ENCODE results near the gene STAC.
A peak's percentile ranks its signal among the peaks of the same experiment; 100 is the strongest.
"Not testable (repeated sequence)": the region's sequence is repeated elsewhere in the genome, so short reads cannot be mapped to it uniquely, and the experiment has no call there.

STAC gene

DNA sequence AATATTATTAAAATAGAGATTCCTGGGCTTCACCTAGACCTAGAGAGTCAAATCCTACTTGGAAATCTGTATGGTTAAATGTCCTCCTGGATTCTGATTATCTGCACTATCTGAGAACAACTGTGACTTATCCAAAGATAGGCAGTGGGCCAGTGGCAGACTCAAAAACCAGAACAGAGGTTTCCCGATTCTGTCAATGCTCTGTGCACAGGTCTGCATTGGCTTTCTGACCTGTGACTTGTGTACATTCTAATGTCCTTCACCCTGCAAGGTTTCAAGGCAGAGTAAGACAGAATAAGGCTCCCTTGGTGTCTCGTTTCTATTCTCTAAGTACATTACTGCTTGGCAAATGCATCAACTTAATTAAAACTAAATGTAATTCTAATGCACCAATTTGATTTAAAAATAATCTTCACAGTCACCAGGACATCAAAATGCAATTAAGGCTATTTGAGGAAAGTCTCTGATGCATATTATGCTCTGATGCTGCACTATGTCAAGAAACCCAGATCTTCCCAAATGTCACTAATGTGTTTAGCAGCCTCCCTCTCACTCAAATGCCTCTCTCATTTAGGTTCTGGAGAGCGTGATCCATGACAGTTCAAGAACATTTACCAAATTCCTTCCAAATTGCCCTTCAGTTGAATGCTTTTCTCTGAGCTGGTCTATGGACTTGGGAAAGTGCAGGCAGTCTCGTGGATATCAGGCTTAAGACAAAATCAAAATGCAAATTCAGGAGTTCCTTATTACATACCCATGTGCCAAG, 140.1 kb downstream of the STAC start:
- DNase-seq = no peak

DNA sequence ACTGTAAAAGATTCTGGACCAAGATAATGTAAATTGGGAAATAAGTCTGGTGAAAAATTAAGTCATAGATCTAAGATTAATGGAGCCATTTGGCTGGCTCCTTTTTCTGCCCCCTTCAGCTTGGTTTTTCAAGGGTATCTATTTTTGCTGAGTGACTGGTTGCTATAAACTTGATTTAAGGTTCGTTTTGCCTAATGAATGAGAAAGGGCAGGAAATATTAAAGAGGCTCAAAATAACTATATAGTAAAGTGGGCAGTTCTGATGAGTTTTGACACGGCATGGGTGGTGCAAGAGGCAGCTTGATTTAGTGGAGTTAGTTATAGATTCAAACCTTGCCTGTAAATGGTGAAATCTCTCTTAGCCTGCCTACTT, 140.7 kb downstream of the STAC start:
- DNase-seq = no peak

DNA sequence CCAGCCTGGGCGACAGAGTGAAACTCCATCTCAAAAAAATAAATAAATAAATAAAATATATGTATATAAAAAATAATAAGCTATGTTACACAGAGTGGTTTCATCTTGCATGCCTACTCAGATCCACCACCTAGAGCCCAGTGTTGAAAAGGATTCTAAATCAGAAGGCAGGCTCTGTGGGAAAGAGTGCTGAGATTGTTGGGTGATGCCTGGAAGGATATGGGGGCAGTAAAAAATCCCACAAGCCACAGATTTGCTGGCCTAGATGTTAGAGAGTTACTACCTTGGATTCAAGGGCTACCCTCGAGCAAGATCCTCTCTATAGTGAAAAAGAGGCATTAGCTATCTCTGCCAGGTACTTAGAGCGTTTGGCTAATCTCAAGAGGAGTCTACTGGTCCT, 144.3 kb downstream of the STAC start:
- DNase-seq = no peak

DNA sequence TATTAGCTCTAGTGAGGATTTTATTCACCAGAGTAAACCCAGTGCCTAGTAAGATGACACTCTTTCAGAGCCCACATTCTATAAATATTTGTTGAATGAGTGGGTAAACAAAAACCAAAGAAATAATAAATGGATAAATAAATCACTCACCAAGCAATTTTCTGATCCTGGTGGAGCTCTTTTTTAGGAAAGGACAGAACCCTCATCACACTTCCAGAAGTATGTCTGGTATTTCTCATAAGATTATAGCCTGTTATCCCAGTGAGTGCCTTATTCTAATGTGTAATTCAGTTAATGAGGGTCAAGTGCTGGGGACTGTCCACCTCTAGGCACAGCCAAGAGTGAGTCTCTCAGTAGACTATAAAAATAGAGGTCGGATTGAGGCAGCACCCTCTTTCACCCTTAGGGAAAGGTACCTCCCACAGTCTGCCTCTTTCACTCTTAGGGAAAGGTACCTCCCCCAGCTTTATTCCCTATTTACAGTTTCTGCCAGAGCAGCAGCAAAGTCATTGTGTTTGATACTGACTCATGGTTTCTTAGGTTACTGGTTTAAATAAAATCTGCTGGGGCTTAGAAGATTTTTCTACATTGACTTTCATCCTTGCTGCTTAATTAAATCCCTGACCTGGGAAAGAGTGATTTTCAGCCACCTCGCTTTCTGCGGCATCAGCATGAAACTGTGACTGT, 145.0 kb downstream of the STAC start:
- no peak for DNase-seq

DNA sequence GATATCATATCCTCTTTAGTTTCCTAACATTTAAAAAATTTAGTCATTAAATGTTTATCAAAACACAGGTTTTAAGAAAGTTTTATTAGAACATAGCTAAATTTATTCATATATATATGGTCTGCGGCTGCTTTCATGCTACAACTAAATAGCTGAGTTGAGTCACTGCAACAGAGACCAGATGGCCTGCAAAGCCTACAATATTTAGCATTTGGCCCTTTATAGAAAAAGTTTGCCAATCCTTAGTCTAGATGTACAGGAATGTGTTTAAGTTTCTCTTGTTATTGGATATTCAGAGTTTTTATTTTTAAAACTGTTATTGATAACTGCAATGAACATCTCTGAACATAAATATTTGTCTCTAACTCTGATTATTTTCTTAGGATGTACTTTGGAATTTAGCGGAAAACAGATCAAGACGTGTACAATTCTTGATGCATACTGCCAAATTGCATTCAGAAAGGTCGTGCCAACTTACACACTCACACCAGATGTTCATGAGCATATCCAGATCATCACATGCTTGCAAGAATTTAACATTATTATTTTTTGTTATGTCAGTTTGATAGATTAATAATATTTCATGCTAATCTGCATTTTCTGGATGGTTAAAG, 157.9 kb downstream of the STAC start:
- no peak for DNase-seq

DNA sequence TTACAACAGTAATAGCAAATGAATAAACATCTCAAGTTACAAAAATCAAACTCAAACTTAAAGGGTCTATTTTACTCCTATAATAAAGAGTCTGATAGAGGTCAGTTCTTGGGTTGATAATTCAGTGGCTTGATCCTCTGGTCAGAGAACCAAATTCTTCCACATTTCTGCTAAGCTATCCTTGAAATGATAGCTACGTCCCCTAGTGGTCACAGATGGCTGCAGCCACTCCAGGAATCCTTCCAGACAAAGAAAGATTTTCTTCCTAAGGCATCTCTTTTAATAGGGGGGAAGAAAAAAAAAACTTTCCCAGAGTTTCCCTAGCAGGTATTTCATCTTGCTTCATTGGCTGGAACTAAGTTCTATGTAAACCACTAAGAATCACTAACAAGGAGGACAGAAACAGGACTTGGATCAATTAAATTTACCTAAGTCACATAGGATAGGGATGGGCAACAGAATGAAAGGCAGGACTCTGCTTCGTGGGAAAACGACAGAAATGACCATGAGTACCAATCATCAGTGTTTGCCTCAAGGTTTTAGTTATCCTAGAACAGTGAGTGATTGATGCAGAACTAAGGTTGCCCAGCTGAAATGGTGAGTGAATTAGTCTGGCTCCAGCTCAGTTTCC, 160.7 kb downstream of the STAC start:
- no peak for DNase-seq

DNA sequence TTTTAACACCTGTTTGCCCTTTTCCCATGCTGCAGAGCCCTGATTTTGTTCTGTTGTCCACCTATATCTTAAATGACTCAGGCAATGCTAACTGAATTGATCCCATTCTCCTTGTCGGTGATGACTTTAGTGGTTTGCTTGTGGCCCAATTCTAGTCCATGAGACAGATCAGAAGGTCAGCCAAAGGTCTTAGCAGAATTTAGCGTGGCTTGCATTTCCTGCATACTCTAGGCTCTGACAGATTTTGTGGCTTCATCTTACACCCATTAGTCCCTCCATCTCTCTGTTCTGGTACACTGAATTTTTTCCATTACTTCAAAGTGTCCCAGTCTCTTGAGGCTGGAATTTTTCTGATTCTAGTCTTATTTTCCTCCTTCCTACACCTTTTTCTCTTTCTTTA, 161.9 kb downstream of the STAC start:
- DNase-seq = no peak

DNA sequence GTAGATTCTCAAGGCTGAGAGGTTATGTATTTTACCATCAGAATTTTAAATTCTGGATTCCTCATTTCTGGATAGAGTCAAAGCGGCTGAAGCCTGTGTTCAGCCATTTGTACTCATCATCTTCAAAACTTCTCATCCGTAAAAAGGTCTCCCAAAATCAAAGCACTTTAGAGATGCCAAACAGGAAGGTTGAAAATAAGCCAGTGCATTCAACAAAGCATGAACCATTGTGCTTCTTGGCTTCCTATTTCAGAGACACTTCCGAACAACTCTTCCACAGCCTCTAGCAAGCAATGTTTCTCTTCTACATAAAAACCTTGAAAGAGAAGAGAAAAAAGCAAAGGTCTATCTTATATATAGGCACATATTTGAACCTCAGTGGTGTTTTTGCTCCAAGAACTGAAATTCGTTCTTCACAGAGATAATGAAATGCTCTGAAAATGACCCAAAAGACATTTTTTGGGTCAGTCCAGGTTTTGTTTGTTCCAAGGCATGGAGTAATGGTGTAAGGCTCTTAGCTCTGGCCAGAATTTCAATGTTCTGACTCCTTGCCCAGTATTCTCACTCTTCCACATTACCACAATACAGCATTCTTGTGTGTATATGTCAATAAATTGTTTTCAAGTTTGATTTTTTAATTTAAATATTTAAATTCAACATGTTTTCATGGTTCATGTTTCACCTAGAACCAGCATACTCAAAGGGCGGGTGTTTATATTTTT, 163.1 kb downstream of the STAC start:
- no peak for DNase-seq

DNA sequence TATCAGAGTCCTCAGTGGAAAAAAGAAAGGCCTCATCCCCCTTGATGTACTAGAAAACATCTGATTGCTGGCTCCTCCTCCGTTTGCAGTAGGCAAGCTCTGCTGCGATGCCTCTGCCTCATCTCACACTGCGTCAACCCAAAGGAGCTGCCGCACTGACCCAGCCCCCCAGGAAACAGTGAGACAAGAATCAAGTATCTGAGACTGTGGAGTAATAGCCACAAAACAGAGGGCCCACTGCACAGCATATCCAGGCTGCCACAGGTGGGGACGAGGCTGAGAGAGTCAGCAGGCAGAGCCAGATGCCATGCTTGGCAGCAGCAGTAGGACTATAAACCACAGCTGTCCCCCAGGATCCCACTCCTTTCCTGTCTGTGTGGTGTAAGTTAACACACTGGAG, 165.9 kb downstream of the STAC start:
- peak; percentile 67 for DNase-seq

DNA sequence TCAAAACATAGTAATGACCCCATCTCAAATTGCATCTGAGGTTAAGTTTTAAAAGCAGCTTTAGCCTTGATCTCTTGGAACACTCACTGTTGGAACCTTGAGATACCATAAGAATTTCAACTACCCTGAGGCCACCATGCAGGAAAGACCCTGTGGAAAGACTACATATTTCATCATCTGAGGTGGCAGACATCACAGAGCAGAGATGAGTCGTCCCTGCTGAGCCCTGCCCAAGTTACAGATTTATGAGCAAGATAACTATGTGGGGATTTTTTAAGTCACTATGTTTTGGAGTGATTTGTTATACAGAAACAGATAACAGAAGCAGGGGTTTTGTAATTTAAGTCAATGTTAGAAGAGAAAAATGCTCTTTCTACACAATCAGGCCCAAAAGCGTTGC, 168.4 kb downstream of the STAC start:
- no peak for DNase-seq

DNA sequence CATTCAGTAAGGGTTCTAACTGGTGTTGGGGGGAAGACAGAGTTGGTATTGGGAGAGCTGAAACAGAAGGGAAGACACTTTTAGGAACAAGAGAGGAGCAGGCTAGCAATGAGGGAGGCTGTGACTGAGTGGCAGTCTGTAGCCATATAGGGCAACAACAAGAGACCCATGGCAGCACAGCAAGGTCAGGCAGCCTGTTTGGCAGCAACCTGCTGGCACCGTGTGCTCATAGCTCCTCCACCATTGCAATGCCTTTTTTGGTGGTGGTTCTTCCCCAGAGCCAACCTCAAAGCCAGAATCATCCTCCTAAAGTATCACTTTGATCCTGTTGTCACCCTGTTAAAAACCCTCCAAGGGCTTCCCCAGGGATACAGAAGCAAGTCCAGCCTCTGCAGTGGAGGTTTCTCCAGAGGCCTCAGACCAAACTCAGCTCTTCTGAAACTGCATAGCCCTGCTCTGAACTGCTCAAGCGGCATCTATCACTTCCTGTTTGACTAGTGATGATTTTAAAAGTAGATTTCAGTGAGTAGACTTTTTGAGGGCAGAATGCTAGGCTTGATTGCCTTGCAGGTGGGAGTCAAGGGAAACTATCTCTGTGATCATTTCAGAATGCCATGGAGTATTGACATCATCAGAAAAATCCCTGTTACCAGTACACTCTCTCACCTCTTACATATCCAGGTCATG, 176.9 kb downstream of the STAC start:
- DNase-seq = no peak

DNA sequence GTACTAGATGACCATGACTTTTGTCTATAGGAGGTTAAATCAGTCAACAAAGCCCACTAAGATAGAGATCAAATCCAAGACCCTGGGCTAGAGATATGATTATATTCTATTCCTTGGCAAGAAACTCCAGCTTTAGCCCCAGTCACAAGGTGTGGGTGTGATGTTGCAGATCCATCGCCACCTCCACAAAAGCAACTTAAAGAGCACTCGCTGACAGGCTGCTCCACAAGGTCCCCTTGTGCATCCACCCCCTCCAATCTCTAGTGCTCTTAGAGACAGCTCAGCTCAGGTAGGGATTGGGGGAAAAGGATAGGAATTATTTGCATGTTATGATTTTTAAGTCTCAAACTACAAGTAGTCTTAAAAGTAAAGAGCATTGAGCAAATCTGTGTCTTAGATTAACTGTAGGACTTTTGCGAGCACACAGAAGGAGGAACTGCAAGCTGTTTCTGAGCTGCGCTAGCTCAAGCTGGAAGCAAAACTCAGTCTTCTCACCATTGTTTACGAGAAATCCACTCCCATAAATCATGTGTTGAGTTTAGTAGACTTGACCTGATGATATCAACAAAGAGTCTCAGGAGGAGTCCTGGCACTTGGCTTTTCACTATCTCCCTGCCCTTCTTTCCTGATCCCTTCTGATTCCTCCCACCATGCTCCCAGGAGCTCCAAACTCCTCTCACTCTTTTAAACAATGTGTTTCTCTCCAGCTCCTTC, 177.6 kb downstream of the STAC start:
- no peak for DNase-seq

DNA sequence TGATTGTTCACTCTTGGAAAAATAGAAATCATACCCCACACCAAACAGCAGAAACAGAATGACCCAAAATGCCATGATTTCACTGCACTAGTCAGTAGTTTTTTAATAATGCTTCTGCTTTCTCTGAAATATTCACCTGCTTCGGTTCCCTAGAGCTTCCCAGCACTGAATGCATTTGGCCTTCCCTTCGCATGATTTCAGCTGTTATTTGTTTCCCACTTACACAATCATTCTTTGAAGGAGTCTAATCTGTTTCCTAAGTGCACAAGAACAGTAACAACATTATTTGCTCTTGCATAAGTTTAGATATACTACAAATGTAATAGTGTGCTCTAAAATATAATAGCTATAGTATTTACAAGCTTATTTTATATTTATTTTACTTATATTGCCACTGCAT, 178.7 kb downstream of the STAC start:
- DNase-seq = no peak

DNA sequence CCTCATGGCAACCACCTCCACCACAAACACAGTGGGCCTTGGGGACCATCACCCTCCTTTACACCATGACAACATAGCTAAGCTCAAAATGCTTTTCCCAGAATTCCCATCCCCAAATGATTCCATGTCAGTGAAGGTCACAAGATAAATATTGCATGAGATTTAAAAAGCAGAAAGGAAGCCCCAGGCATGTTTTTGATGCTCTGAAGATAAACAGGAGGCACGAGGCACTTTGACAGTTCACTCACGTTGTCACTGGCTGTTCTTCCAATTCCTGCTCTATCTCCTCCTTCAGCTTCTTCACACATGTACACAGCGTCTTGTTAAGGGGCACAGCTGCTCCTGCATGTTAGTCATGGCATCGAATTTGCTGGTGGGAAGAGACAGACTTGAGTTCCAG, 180.4 kb downstream of the STAC start:
- DNase-seq = no peak

DNA sequence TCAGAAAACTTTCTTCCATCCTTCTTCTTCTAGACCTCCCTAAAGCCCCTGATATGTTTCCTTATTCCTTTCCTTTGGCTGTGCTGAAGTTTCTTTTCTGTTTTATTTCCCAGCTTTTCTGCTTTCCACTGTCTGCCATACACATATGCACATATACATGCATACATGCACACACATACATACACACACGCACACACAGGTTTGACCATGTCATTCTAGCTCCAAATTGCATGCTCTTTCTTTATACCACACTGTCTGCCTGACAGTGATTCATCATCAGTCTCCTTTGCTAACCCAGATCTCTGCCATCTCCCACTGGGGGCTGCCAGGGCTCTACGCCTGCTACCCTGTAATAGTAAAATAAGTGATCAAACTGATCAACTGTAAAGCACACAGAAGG, 181.3 kb downstream of the STAC start:
- no peak for DNase-seq

DNA sequence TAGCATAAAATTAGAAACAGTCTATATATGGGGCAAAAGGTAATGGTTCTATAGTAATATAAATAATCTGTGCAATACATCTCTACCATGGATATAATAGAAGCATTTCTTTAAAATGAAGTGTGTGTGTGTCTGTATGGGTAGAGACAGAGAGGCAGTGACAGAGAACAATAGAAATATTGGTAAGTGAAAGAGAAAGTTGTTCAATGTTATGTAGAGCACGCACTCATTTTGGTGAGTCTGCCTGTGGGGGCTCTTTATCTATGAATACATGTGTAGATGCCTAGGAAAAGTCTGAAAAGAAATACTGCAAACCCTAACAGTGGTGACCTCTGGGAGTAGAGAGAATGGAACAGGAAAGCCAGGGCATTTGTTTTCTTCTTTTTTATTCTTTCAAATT, 182.6 kb downstream of the STAC start:
- no peak for DNase-seq

DNA sequence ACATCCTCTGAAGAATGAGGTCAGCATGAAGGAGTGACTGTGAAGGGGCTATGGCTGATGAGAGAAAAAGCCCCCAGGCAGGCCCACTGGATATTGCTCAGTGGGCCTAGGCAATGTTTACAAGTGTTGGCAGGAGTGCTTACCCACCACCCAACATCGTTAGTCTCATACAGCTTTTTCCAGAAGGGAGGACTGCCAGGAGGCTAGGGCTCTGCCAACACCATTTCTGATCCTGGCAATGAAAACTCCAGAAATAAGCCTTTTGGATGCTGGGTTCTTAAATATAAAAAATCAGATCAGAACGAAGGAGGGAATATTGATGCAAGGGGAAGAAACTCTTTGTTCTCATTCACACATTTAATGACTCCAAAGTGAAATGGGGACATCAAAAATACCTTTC, 194.9 kb downstream of the STAC start:
- no peak for DNase-seq

DNA sequence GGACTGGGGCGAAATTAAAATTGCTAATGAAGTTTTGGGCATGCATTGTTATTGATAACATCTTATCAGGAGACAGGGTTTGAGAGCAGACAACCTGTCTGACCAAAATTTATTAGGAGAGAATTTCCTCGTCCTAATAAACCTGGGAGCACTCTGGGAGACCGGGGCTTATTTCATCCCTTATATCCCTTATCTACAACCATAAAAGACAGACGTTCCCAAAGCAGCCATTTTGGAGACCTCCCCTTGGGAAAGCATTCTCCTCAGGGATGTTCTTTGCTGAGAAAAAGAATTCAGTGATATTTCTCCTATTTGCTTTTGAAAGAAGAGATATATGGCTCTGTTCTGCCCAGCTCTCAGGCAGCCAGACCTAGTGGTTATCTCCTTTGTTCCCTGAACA, 198.1 kb downstream of the STAC start:
- not testable (repeated sequence) for DNase-seq

DNA sequence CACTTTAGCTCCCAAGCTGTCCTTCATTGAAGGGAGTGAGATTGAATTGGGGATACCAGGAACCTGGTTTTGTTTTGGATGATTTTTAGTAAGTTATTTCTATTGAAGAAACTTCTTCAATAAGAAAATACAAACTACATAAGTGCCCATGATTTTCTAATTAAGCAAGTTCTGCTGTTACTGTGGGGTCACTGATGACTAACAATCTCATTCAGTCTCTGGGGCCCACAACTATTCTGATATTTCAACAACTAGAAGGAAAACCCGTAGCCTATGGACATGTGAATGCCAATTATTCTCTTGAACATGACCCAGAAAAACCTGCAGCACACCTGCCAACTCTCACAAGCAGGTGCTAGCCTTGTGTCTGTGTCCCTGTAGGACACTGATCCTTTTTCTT, 199.4 kb downstream of the STAC start:
- DNase-seq = no peak

DNA sequence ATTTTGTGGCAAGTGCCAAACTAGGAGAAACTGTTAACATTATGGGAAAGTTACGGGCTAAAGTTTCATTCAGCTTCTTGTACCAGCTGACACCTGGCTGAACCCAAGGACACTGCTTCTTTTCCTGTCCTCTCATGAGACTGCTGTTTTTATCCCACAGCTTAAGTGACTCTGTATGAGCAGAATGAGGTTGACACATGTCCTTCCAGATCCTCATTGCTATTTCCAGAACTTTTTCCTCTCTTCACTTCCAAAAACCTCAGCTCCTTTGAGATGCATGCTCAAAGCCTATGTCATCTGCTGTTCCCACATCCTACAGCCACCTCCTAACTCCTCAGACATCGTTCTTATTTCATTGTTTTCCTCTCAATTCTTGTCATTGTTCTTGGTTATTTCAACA, 200.4 kb downstream of the STAC start:
- DNase-seq = no peak

DNA sequence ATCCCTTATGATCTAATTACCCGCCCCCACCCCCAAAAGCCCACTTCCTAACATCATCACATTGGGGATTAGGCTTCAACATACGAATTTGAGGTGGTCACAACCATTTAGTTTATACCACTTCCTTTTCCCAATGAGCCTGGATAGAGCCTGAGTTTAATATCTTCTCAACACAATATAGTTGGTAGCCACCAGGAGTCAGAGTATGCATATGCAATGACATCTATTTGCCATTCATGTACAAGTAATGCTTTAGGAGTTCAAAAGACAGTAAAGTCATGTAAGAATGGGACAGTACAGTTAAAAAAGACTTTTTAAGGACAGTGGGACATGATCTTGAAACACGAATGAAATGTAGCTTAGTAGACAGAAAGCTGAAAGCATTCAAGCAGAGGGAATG, 211.7 kb downstream of the STAC start:
- no peak for DNase-seq

DNA sequence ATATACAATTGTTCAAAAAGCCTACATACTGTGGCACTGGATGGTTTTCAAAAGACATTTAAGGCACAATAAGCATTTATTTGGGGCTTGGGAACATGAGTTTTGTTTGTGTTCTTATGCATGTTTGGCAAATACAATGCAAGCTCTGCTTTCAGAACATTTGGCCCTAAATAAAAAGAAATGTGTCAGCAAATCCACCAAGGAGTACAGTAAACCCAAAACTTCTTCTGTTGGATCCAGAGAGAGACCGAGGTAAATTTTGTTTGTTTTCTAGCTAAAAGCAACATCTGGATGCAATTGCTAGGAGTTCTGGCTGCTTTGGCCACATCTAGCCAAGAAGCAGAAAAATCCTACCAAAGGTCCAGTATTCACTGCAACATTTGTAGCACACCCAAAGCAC, 215.2 kb downstream of the STAC start:
- no peak for DNase-seq

Data from NCI-H2171 treated with DMSO at 0.1 percent for 48 hours (cell line).